NB4 (cell line): ENCODE results near the gene PDE5A.

ENCODE experiments used
- CTCF ChIP-seq: IDR thresholded peaks from one replicate; pipeline ENCODE4 v1.5.1; 2012; ENCODE audit warnings: low read depth, low read length
- POLR2A ChIP-seq: IDR thresholded peaks from 2 replicates; pipeline ENCODE4 v1.6.1; 2011; ENCODE audit warnings: mild to moderate bottlenecking; ENCODE audit not compliant: insufficient read length; ENCODE audit errors: extremely low read depth

GRCh38 chr4:119664168-119664907, 35.7 kb upstream of the PDE5A start:
- TF ChIP-seq POLR2A (no peak), CTCF (no peak)
